Suprapubic skin (tissue), 4 donors: Measurements from ENCODE around the gene GJC2. TPM values are rescaled to one million over a fixed set of nuclear protein-coding genes. Genes with fewer than 3 reads are reported as not detected.

Experiments used
- DNase-seq, 2 donors: peaks; one replicate each; pipeline ENCODE4 v3.0.0-alpha.2; 2019; ENCODE audit warnings: low spot score in 2 of 2
- H3K27ac ChIP-seq: fragments of 200-600 bp; sonication (generic); one replicate; pipeline ENCODE4 v1.5.1; 2019
- H3K27me3 ChIP-seq: fragments of 200-600 bp; sonication (generic); one replicate; pipeline ENCODE4 v1.5.1; 2019
- H3K36me3 ChIP-seq: fragments of 200-600 bp; sonication (generic); one replicate; pipeline ENCODE4 v1.5.1; 2019
- H3K4me1 ChIP-seq: fragments of 200-600 bp; sonication (generic); one replicate; pipeline ENCODE4 v1.5.1; 2019
- H3K4me3 ChIP-seq: fragments of 200-600 bp; sonication (generic); one replicate; pipeline ENCODE4 v1.5.1; 2019; ENCODE audit warnings: mild to moderate bottlenecking
- H3K9me3 ChIP-seq: fragments of 200-600 bp; sonication (generic); one replicate; pipeline ENCODE4 v1.5.1; 2019
- EP300 ChIP-seq: sonication (generic); formaldehyde crosslinking; IDR thresholded peaks from one replicate; pipeline ENCODE4 v1.6.1; 2017; ENCODE audit warnings: antibody characterized with exemption
- POLR2A ChIP-seq, 2 donors: fragments of 450-650 bp; IDR thresholded peaks; one replicate each; pipeline ENCODE4 v1.6.1; 2017; ENCODE audit warnings: antibody characterized with exemption in 2 of 2, mild to moderate bottlenecking in 2 of 2, moderate library complexity in 2 of 2
- POLR2AphosphoS5 ChIP-seq, 3 donors: sonication (generic); formaldehyde crosslinking; IDR thresholded peaks; one replicate each; pipeline ENCODE4 v1.6.1; 2017; ENCODE audit warnings: antibody characterized with exemption in 3 of 3
- WGBS: methylation state at CpG from one replicate; pipeline ENCODE4 v1.1.5; 2018; 5-methylcytosine and 5-hydroxymethylcytosine counted together
- total RNA-seq, 4 donors: library from RNA; depleted of rRNA; stranded (reverse); fragments of >200 nt; gene quantifications; one replicate each; pipeline ENCODE4 v1.1.0, GENCODE V29; 2016
- TF ChIP-seq, protein P1 (sequence below), 2 donors: fragments of 200-600 bp in 1 of 2; fragments of 450-650 bp in 1 of 2; sonication (generic) in 1 of 2; IDR thresholded peaks; one replicate each; pipeline ENCODE4 v1.5.1; 2016 to 2019; ENCODE audit warnings: antibody characterized with exemption in 2 of 2, mild to moderate bottlenecking in 1 of 2, moderate library complexity in 1 of 2

The GJC2 gene
- total RNA-seq, 4 donors from 2014 or later: 2.5 to 3.6 (median 3.0) TPM

DNA sequence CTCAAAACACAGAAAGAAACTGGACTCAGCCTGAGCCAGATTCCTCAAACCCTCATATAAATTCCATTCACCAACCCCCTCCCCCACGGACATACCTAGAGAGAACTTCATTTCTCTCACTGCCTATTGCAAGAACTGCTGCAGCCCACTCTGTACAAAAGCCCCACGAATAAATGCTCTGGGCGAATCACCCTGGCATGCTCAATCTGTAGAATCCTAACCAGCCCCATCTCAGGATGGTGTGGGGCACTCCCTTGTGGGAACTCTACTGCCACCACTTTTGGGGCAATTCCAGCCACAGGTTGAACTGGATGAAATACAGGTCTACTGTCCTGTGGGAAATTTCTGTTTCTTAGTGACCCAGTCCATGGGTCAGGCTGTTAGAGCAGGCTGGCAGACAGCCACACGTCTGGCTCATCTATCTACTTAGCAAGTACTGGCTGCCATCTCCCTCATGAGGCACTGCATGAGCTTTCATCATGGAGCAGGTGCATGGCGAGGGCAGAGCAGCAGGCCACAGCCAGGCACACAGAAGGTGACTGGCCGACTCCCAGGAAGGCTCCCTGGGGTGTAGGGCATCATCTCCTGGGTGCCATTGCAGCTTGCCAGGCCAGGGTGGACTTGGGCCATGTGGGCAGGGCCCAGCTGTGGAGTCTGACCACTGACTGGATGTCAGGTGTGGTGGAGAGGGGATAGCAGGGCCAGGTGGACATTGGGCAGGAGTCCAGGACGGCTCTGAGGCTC is 45.0 kb upstream of the GJC2 start:
- H3K27me3 ChIP-seq: no peaks in the 10 kb centered on the region
- peaks cover 29% of the 10 kb centered on the region for H3K36me3 ChIP-seq
- H3K27ac ChIP-seq: no peak overlapping the region
- WGBS: 52% methylated on average over 6 of the region's 7 CpGs
- peaks cover 44% of the 10 kb centered on the region for H3K4me1 ChIP-seq
- no peaks in the 10 kb centered on the region for H3K9me3 ChIP-seq
- H3K4me3 ChIP-seq: no peak overlapping the region
- no peak for TF ChIP-seq POLR2A (IDR thresholded peaks at IDR 0.05)
- TF ChIP-seq, protein P1, sequence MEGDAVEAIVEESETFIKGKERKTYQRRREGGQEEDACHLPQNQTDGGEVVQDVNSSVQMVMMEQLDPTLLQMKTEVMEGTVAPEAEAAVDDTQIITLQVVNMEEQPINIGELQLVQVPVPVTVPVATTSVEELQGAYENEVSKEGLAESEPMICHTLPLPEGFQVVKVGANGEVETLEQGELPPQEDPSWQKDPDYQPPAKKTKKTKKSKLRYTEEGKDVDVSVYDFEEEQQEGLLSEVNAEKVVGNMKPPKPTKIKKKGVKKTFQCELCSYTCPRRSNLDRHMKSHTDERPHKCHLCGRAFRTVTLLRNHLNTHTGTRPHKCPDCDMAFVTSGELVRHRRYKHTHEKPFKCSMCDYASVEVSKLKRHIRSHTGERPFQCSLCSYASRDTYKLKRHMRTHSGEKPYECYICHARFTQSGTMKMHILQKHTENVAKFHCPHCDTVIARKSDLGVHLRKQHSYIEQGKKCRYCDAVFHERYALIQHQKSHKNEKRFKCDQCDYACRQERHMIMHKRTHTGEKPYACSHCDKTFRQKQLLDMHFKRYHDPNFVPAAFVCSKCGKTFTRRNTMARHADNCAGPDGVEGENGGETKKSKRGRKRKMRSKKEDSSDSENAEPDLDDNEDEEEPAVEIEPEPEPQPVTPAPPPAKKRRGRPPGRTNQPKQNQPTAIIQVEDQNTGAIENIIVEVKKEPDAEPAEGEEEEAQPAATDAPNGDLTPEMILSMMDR (IDR thresholded peaks at IDR 0.05): no peak
- no peak for TF ChIP-seq POLR2AphosphoS5 (IDR thresholded peaks at IDR 0.05)
- no peak for TF ChIP-seq EP300
- no peak for DNase-seq

DNA sequence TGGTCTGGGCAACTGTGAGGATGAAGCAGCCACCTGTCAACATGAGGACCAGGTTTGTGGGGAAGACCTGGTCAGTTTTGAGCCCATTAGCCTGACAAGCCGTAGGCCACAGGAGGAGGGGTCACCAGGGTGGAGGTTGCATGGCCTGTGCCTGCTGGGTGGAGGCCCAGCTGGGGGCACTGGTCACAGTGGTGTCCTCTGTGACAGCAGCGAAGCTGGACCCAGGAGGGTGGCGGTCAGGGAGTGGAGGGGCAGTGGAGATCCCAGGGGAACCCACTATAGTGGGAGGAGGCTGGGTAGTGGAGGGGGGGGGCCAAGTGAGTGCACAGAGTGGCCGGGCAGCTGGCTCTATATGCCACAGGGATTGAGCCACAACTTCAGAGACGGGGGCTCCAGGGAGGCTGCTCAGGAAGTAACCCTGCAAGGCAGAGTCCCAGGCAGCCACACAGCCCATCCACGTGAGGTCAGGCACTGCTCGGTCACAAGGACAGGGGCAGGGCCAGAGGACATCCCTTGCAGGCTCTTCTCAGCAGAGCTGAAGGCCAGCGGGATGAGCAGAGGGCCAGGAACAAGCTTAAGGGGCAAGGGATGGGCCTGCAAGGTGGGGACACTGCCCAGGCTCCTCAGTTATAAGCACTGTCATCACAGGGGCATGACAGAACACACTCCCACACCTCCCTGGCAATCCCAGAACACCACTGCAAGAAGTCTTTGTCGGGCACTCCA is 44.3 kb upstream of the GJC2 start:
- Histone ChIP-seq H3K36me3 (peaks cover 22% of the 10 kb centered on the region), H3K9me3 (no peaks in the 10 kb centered on the region), H3K27ac (no peak overlapping the region), H3K27me3 (no peaks in the 10 kb centered on the region), H3K4me3 (no peak overlapping the region), H3K4me1 (peaks cover 51% of the 10 kb centered on the region)
- WGBS: 90% methylated on average over 2 of the region's 9 CpGs
- no peak for DNase-seq
- TF ChIP-seq, protein P1 (IDR thresholded peaks at IDR 0.05): no peak
- no peak for TF ChIP-seq EP300
- no peak for TF ChIP-seq POLR2AphosphoS5 (IDR thresholded peaks at IDR 0.05)
- no peak for TF ChIP-seq POLR2A (IDR thresholded peaks at IDR 0.05)

DNA sequence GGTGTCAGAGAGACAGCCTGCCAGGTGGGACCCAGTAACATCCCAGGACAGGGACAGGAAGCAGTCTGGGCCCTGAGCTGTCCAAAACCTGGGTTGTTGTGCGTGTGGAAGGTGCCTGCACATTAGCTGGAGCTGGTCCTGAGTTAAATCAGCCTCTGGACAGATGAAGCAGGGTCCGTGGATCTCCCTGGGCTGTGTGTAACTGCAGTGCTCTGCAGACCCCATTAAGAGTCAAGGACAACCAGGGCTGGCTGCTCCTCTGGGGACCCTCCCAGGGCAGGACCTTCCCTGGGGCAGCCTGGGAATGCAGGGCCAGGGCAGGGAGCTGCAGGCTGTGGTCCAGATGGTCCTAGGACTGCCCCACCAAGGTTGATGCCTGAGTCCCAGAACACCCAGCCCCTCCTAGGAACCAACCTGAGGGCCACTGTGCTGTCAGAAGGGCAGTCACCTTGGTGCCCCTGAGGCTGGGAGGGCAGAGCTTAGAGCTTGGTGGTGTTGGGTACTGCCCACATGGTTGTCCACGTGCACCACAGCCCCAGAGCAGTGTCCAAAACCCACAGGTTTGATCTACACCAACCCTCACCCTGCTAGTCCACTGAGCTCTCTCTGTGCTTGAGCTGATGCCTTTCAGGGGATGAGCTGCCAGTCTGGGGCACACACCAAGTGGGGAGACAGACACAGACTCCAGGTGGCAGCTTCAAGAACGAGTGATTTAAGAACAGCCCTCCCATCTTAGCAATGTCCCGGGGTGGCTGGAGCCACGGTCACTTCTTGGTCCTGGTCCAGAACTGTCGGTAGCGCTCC is 43.5 kb upstream of the GJC2 start:
- no peak overlapping the region for H3K27ac ChIP-seq
- WGBS: no CpG with 5 or more reads among the region's 8 CpGs
- no peaks in the 10 kb centered on the region for H3K27me3 ChIP-seq
- DNase-seq: no peak
- no peak for TF ChIP-seq EP300
- TF ChIP-seq, protein P1 (IDR thresholded peaks at IDR 0.05): no peak
- no peak for TF ChIP-seq POLR2AphosphoS5 (IDR thresholded peaks at IDR 0.05)
- TF ChIP-seq POLR2A (IDR thresholded peaks at IDR 0.05): no peak
- H3K4me1 ChIP-seq: peaks cover 48% of the 10 kb centered on the region
- H3K9me3 ChIP-seq: no peaks in the 10 kb centered on the region
- H3K36me3 ChIP-seq: peaks cover 22% of the 10 kb centered on the region
- no peak overlapping the region for H3K4me3 ChIP-seq

DNA sequence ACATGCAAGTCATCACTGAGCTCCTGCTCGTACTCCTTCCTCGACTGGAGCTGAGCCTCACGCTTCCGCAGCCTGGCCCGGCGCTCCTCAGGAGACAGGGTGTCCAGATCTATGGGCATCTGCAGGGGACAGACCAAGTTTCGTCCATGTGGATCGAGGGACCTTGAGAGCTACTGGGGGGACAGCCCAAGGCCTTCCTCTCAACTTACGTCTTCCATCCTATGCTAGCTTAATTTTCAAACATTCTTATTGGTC is 43.0 kb upstream of the GJC2 start:
- peaks cover 22% of the 10 kb centered on the region for H3K36me3 ChIP-seq
- TF ChIP-seq POLR2A (IDR thresholded peaks at IDR 0.05) (no peak), EP300 (no peak), POLR2AphosphoS5 (IDR thresholded peaks at IDR 0.05) (no peak)
- TF ChIP-seq, protein P1 (IDR thresholded peaks at IDR 0.05): no peak
- WGBS: 91% methylated on average over 9 of the region's 9 CpGs
- peaks cover 44% of the 10 kb centered on the region for H3K4me1 ChIP-seq
- H3K27ac ChIP-seq: no peak overlapping the region
- H3K9me3 ChIP-seq: no peaks in the 10 kb centered on the region
- no peaks in the 10 kb centered on the region for H3K27me3 ChIP-seq
- H3K4me3 ChIP-seq: no peak overlapping the region
- DNase-seq: no peak

DNA sequence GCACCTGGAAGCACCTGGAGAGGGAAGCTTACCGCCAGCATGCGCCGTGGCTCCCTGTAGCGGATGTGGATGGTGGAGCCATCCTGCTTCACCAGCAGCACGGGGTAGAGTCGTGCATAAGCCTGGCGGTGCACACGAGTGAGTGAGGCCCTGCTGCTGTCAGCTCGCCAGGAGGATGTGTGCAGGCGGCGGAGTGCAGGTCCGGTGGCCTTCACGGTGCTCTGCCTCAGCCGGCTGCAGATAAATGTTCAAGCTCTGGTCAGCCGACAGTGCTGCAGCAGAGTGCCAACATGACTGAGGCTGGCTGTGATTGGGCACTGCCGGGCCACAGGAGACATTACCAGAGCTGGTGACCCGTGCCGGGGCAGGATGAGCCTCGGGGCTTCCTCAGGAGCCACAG is 42.1 kb upstream of the GJC2 start:
- H3K27ac ChIP-seq: no peak overlapping the region
- peaks cover 22% of the 10 kb centered on the region for H3K36me3 ChIP-seq
- H3K9me3 ChIP-seq: no peaks in the 10 kb centered on the region
- H3K4me1 ChIP-seq: peaks cover 35% of the 10 kb centered on the region
- H3K27me3 ChIP-seq: no peaks in the 10 kb centered on the region
- WGBS: 85% methylated on average over 16 of the region's 19 CpGs
- no peak overlapping the region for H3K4me3 ChIP-seq
- TF ChIP-seq, protein P1 (IDR thresholded peaks at IDR 0.05): no peak
- DNase-seq: no peak
